ENCODE measurements around the gene C20orf144.
"Not testable (repeated sequence)": the region's sequence is repeated elsewhere in the genome, so short reads cannot be mapped to it uniquely, and the experiment has no call there.

The C20orf144 gene

GRCh38 chr20:33697129-33697528 lies 35.0 kb downstream of the C20orf144 start:
- no peak for TF ChIP-seq CTCF (IDR thresholded peaks at IDR 0.05)
- H3K4me3 Mint-ChIP-seq: no peak overlapping the region
- peaks cover 17% of the 10 kb centered on the region for H3K4me1 Mint-ChIP-seq
- peaks cover 35% of the 10 kb centered on the region for H3K9me3 Mint-ChIP-seq
- no peak for DNase-seq
- peaks cover 8% of the 10 kb centered on the region for H3K36me3 Mint-ChIP-seq (ENCODE audit: low read depth)
- H3K27ac Mint-ChIP-seq: no peak overlapping the region
- peaks cover 3% of the 10 kb centered on the region for H3K27me3 Mint-ChIP-seq (ENCODE audit: low read depth, poor library complexity)

- H3K4me1 Mint-ChIP-seq; H3K4me3 Mint-ChIP-seq; DNase-seq; H3K36me3 Mint-ChIP-seq (ENCODE audit: low read depth); H3K27me3 Mint-ChIP-seq (ENCODE audit: low read depth, poor library complexity); H3K27ac Mint-ChIP-seq: not testable (repeated sequence)
- H3K9me3 Mint-ChIP-seq: peaks cover 49% of the 10 kb centered on the region
Measured at GRCh38 chr20:33698966-33699365, 36.8 kb downstream of the C20orf144 start.

GRCh38 chr20:33700696-33701441 lies 38.7 kb downstream of the C20orf144 start:
- DNase-seq; H3K36me3 Mint-ChIP-seq (ENCODE audit: low read depth): not testable (repeated sequence)

GRCh38 chr20:33701629-33702450 lies 39.7 kb downstream of the C20orf144 start:
- H3K4me1 Mint-ChIP-seq: no peaks in the 10 kb centered on the region
- H3K4me3 Mint-ChIP-seq: no peak overlapping the region
- peaks cover 3% of the 10 kb centered on the region for H3K27me3 Mint-ChIP-seq (ENCODE audit: low read depth, poor library complexity)
- no peak for TF ChIP-seq CTCF (IDR thresholded peaks at IDR 0.05)
- H3K27ac Mint-ChIP-seq: no peak overlapping the region
- peaks cover 8% of the 10 kb centered on the region for H3K36me3 Mint-ChIP-seq (ENCODE audit: low read depth)
- peaks cover 50% of the 10 kb centered on the region for H3K9me3 Mint-ChIP-seq
- no peak for DNase-seq

More at GRCh38 chr20:33700696-33701441, 38.7 kb downstream of the C20orf144 start:
- not testable (repeated sequence) for H3K27me3 Mint-ChIP-seq (ENCODE audit: low read depth, poor library complexity); H3K4me3 Mint-ChIP-seq; H3K27ac Mint-ChIP-seq; H3K4me1 Mint-ChIP-seq
- peaks cover 52% of the 10 kb centered on the region for H3K9me3 Mint-ChIP-seq

GRCh38 chr20:33702861-33703260 lies 40.7 kb downstream of the C20orf144 start:
- Mint-ChIP-seq H3K27me3 (ENCODE audit: low read depth, poor library complexity) (peaks cover 3% of the 10 kb centered on the region), H3K4me1 (no peaks in the 10 kb centered on the region), H3K36me3 (ENCODE audit: low read depth) (no peaks in the 10 kb centered on the region), H3K27ac (peak overlapping the region; percentile 54), H3K9me3 (peaks cover 42% of the 10 kb centered on the region), H3K4me3 (no peak overlapping the region)
- DNase-seq: no peak
- TF ChIP-seq CTCF (IDR thresholded peaks at IDR 0.05): no peak

GRCh38 chr20:33703498-33704137 lies 41.5 kb downstream of the C20orf144 start:
- Mint-ChIP-seq H3K27ac (no peak overlapping the region), H3K27me3 (ENCODE audit: low read depth, poor library complexity) (no peaks in the 10 kb centered on the region), H3K36me3 (ENCODE audit: low read depth) (no peaks in the 10 kb centered on the region), H3K9me3 (peaks cover 35% of the 10 kb centered on the region), H3K4me3 (no peak overlapping the region), H3K4me1 (no peaks in the 10 kb centered on the region)
- TF ChIP-seq CTCF (IDR thresholded peaks at IDR 0.05): no peak
- no peak for DNase-seq

Data from nephron progenitor cell (in vitro differentiated cells).